ENCODE data around the gene ZNF219. TPM values are rescaled to one million over a fixed set of nuclear protein-coding genes. Genes with fewer than 3 reads are reported as not detected.

The ZNF219 gene
- total RNA-seq, result 10 to 100 TPM; 27.7 to 60.9 (median 33.4) TPM
- polyA plus RNA-seq, result 10 to 100 TPM in 1 of 2 donors, 1 to 10 TPM in 1; 4.8 to 31.0 TPM
- long read RNA-seq, donor 1, partial matches to known transcripts, result 70 of 78 reads
- long read RNA-seq, donor 1, other reads (novel, unspliced or antisense), result 8 of 78 reads
- long read RNA-seq, donor 2, transcript ZNF219-201 (5 exons, 3,071 nt), result major isoform, 5 of 10 reads
- long read RNA-seq, donor 2, partial matches to known transcripts, result 5 of 10 reads
- long read RNA-seq, donor 2, other reads (novel, unspliced or antisense), result 0 of 10 reads
- long read RNA-seq, donor 3, transcript ZNF219-201 (5 exons, 3,071 nt), result major isoform, 6 of 149 reads
- long read RNA-seq, donor 3, partial matches to known transcripts, result 128 of 149 reads
- long read RNA-seq, donor 3, other reads (novel, unspliced or antisense), result 15 of 149 reads

DNA sequence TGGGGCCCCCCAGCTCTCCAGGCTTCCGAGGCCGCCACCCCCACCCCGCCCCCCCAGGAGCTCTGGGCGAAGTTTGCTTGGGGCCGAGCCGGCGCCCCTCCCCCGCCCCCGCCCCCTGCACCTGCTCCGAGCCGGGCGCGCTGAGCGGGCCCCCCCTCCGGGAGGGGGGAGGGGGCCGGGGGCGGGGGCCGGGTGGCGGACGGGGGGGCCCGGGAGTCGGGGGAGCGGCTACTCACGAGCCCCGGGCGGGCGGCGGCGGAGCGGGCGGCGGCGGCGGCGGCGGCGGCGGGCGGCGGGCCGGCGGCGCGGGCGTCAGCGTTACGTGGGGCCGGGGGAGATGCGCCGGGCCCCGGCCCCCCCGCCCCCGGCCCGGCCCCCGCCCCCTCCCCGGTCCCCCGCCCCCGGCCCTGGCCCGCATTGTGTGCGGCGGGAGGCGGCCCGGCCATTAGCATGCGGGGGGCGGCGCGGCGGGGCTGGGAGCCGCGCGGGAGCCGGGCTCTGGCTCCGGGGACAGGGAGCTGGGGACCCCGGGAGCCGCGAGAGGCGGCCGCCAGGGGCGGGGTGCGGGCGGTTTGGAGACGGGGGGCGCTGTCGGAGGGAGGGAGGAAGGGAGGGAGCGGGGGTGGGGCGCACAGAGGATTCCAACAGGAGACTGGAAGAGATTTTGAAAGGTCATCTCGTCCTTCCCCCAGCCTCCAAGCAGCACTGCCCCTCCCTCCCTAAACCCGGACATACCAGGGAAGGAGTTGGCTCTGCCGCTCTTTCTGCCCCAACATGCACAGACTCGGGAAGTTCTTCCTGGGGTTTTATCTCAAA lies at the start of gene ZNF219:
ZNF219 (minus strand) TSS at position 580 of the 816 bp plus-strand sequence. CDS start 5,064 bp downstream, outside the sequence.
- Histone ChIP-seq H3K27me3 (no peaks in the 10 kb centered on the region), H3K36me3 (no peaks in the 10 kb centered on the region), H3K4me1 (ENCODE audit: insufficient read depth) (peaks cover 2% of the 10 kb centered on the region), H3K4me3 (peak within 1 kb of the TSS; percentile 71), H3K27ac (peak within 1 kb of the TSS; percentile 87 to 100), H3K9me3 (no peaks in the 10 kb centered on the region)
- TF ChIP-seq, protein P1, sequence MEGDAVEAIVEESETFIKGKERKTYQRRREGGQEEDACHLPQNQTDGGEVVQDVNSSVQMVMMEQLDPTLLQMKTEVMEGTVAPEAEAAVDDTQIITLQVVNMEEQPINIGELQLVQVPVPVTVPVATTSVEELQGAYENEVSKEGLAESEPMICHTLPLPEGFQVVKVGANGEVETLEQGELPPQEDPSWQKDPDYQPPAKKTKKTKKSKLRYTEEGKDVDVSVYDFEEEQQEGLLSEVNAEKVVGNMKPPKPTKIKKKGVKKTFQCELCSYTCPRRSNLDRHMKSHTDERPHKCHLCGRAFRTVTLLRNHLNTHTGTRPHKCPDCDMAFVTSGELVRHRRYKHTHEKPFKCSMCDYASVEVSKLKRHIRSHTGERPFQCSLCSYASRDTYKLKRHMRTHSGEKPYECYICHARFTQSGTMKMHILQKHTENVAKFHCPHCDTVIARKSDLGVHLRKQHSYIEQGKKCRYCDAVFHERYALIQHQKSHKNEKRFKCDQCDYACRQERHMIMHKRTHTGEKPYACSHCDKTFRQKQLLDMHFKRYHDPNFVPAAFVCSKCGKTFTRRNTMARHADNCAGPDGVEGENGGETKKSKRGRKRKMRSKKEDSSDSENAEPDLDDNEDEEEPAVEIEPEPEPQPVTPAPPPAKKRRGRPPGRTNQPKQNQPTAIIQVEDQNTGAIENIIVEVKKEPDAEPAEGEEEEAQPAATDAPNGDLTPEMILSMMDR (IDR thresholded peaks at IDR 0.05), result no peak
- TF ChIP-seq EP300 (IDR thresholded peaks at IDR 0.05) (no peak), POLR2A (IDR thresholded peaks at IDR 0.05) (no peak)
- 0 to 4% (median 1%) methylated on average over 12 to 69 of the region's 90 CpGs for WGBS, 3 donors
- intact Hi-C loops (cut with DNase I), result loop anchor here in 1 of 4 donors (10.0 kb wide), 1 partner anchor 413 kb away; the partner anchor contains the start of genes ANG and RNASE4
- DNase-seq, result peak; percentile 69 to 82 (median 79)

GRCh38 chr14:21145437-21145836 lies 47.0 kb upstream of the ZNF219 start:
- no peak for DNase-seq

GRCh38 chr14:21142357-21142756 lies 43.9 kb upstream of the ZNF219 start:
- no peak overlapping the region for H3K4me3 ChIP-seq
- WGBS, 3 donors, result 72 to 90% (median 80%) methylated on average over 1 of the region's 1 CpG
- no peaks in the 10 kb centered on the region for H3K36me3 ChIP-seq
- H3K9me3 ChIP-seq, result no peaks in the 10 kb centered on the region
- H3K27ac ChIP-seq, result no peak overlapping the region
- intact Hi-C loops (cut with DNase I), result no loop called here
- TF ChIP-seq EP300 (IDR thresholded peaks at IDR 0.05) (no peak), POLR2A (IDR thresholded peaks at IDR 0.05) (no peak)
- TF ChIP-seq, protein P1 (IDR thresholded peaks at IDR 0.05), result no peak
- H3K4me1 ChIP-seq (ENCODE audit: insufficient read depth), result no peaks in the 10 kb centered on the region
- no peaks in the 10 kb centered on the region for H3K27me3 ChIP-seq
- DNase-seq, result no peak

More at GRCh38 chr14:21145437-21145836, 47.0 kb upstream of the ZNF219 start:
- Histone ChIP-seq H3K36me3 (no peaks in the 10 kb centered on the region), H3K27ac (no peak overlapping the region), H3K9me3 (no peaks in the 10 kb centered on the region), H3K4me1 (ENCODE audit: insufficient read depth) (no peaks in the 10 kb centered on the region), H3K27me3 (no peaks in the 10 kb centered on the region), H3K4me3 (no peak overlapping the region)
- TF ChIP-seq POLR2A (IDR thresholded peaks at IDR 0.05), result no peak
- TF ChIP-seq, protein P1 (IDR thresholded peaks at IDR 0.05), result no peak
- TF ChIP-seq EP300 (IDR thresholded peaks at IDR 0.05), result no peak
- intact Hi-C loops (cut with DNase I), result no loop called here

DNA sequence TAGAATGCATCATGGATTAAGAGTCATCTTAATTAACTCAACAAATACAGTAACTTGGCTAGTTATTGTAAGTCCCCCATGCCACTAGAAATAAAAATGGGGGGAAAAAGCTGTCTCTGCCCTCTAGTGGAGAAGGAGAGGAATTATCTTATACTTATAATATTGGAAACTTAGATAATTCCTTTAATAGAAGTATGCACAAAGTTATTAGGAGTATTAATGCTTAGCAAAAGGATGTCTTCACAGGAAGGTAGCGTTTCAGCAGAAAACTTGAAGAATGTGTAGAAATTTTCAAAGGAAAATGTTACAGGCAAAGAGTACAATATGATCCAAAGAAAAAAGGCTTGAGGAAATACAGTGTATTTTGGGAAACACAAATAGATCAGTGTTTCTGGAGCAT lies 37.6 kb upstream of the ZNF219 start:
- Histone ChIP-seq H3K4me1 (ENCODE audit: insufficient read depth) (no peaks in the 10 kb centered on the region), H3K9me3 (no peaks in the 10 kb centered on the region), H3K4me3 (no peak overlapping the region), H3K27ac (no peak overlapping the region), H3K27me3 (no peaks in the 10 kb centered on the region), H3K36me3 (no peaks in the 10 kb centered on the region)
- DNase-seq, result no peak
- TF ChIP-seq POLR2A (IDR thresholded peaks at IDR 0.05), result no peak
- TF ChIP-seq, protein P1 (IDR thresholded peaks at IDR 0.05), result no peak
- no peak for TF ChIP-seq EP300 (IDR thresholded peaks at IDR 0.05)
- WGBS, 3 donors, result 6 to 14% (median 11%) methylated on average over 1 of the region's 1 CpG
- intact Hi-C loops (cut with DNase I), result no loop called here

Data from ovary (tissue), 10 donors.